OCI-LY7 (cell line): ENCODE data around the gene SCYL2. TPM values are rescaled to one million over a fixed set of nuclear protein-coding genes. Genes with fewer than 3 reads are reported as not detected.

ENCODE experiments used
- BruUV-seq: library from RNA; stranded (reverse); fragments of 400-500 nt; replicated peaks from 2 replicates; lab custom pipeline; 2021; lab: Mats Ljungman, UMichigan
- CTCF ChIA-PET: fragments of 300-600 bp; sonication (Branson Sonifier 250); formaldehyde crosslinking; loops from one replicate; lab custom pipeline; 2022; ENCODE audit warnings: antibody characterized with exemption; ENCODE audit not compliant: unreplicated experiment; lab: Charles Lee
- POLR2A ChIA-PET: fragments of 300-600 bp; sonication (Branson Sonifier 250); formaldehyde crosslinking; loops from one replicate; lab custom pipeline; 2022; ENCODE audit warnings: antibody characterized with exemption; lab: Charles Lee
- DNase-seq: peaks from one replicate; pipeline ENCODE4 v3.0.0-alpha.2; 2015; ENCODE audit warnings: low spot score
- H2AFZ ChIP-seq: fragments of 200-600 bp; sonication (generic), shearing (Covaris generic); 2 replicates; pipeline ENCODE4 v1.6.1; 2014; ENCODE audit warnings: mild to moderate bottlenecking, antibody characterized with exemption, low read length, moderate library complexity
- H3K27ac ChIP-seq: fragments of 200-600 bp; sonication (generic); 2 replicates; pipeline ENCODE4 v1.5.1; 2014; ENCODE audit warnings: mixed run types, low read depth, mild to moderate bottlenecking, moderate library complexity, low read length, inconsistent platforms; ENCODE audit not compliant: poor library complexity, severe bottlenecking
- H3K36me3 ChIP-seq: fragments of 200-600 bp; sonication (generic); 2 replicates; pipeline ENCODE4 v1.6.1; 2014; ENCODE audit warnings: mild to moderate bottlenecking, antibody characterized with exemption, low read length, moderate library complexity, mixed read lengths; ENCODE audit not compliant: insufficient read depth
- H3K4me1 ChIP-seq: fragments of 200-600 bp; sonication (generic); 2 replicates; pipeline ENCODE4 v1.5.1; 2014; ENCODE audit warnings: mild to moderate bottlenecking, low read length; ENCODE audit not compliant: insufficient read depth, poor library complexity, severe bottlenecking
- H3K4me2 ChIP-seq: fragments of 200-600 bp; sonication (generic); 2 replicates; pipeline ENCODE4 v1.6.1; 2014; ENCODE audit warnings: mild to moderate bottlenecking, low read length
- H3K4me3 ChIP-seq: fragments of 200-600 bp; sonication (generic); 2 replicates; pipeline ENCODE4 v1.5.1; 2014; ENCODE audit warnings: mild to moderate bottlenecking, low read depth, low read length; ENCODE audit not compliant: poor library complexity, severe bottlenecking
- H3K79me2 ChIP-seq: fragments of 200-600 bp; sonication (generic); 2 replicates; pipeline ENCODE4 v1.6.1; 2016; ENCODE audit warnings: low read depth, mild to moderate bottlenecking, low read length, moderate library complexity, mixed read lengths; ENCODE audit not compliant: insufficient read depth
- H3K9me2 ChIP-seq: fragments of 200-600 bp; sonication (generic); 2 replicates; pipeline ENCODE4 v1.6.1; 2016; ENCODE audit warnings: mild to moderate bottlenecking, low read length, mixed read lengths; ENCODE audit not compliant: insufficient read depth
- H3K9me3 ChIP-seq: fragments of 200-600 bp; sonication (generic); 2 replicates; pipeline ENCODE4 v1.6.1; 2014; ENCODE audit warnings: mild to moderate bottlenecking, mixed run types, low read length, mixed read lengths
- H4K20me1 ChIP-seq: fragments of 200-600 bp; sonication (generic); 2 replicates; pipeline ENCODE4 v1.6.1; 2014; ENCODE audit warnings: mild to moderate bottlenecking, antibody characterized with exemption, low read length, moderate library complexity, mixed read lengths; ENCODE audit not compliant: insufficient read depth
- EZH2phosphoT487 ChIP-seq: fragments of 200-600 bp; sonication (generic); IDR thresholded peaks from 2 replicates; pipeline ENCODE4 v1.6.1; 2018; ENCODE audit warnings: low read depth, borderline replicate concordance, mild to moderate bottlenecking, mixed run types, antibody characterized with exemption, low read length, moderate library complexity, mixed read lengths
- intact Hi-C: fragments of 100-400 bp; cut with micrococcal nuclease; formaldehyde crosslinking; loops from one replicate; pipeline ENCODE4 v1.10.0; 2022; ENCODE audit not compliant: unreplicated experiment
- total RNA-seq, 2 experiments: library from RNA; depleted of rRNA in 1 of 2; stranded (reverse); fragments of >200 nt in 1 of 2; shearing (Covaris generic) in 1 of 2; gene quantifications; 2 replicates each; pipeline ENCODE4 v1.2.3, GENCODE V29; 2014 to 2022
- TF ChIP-seq, protein P1 (sequence below): fragments of 200-600 bp; sonication (generic); conservative IDR thresholded peaks from 2 replicates; pipeline ENCODE4 v1.5.1; 2014; ENCODE audit warnings: mild to moderate bottlenecking, antibody characterized with exemption, low read length, moderate library complexity, mixed read lengths

The SCYL2 gene
- total RNA-seq, 2 experiments from 2014 or later: 13.9 to 30.7 TPM

DNA sequence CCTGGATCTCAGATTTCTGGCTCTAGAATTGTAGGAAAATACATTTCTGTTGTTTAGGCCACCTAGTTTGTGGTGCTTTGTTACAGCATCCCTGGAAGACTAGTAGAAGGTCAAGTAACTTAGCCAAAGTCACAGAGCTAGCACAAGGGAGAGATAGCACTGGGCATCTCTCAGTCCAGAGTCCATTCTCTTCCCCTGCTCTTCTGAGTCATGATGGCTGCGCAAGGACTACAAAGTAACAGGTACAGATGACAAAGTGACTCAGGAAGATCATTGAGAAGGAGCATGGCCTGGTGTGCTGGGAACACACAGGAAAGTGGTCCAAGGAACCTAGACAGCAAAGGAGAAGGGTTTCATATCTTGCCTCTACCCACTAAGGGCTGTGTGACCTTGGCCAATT lies 109.2 kb downstream of the SCYL2 start:
- no peaks in the 10 kb centered on the region for H3K79me2 ChIP-seq
- H3K27ac ChIP-seq: no peak overlapping the region
- no peak overlapping the region for H3K4me3 ChIP-seq
- H3K9me3 ChIP-seq: no peaks in the 10 kb centered on the region
- no peak overlapping the region for H2AFZ ChIP-seq
- intact Hi-C loops: no loop called here
- ChIA-PET POLR2A (no interaction called here), CTCF (no interaction called here)
- no TSS peak for BruUV-seq
- no peaks in the 10 kb centered on the region for H4K20me1 ChIP-seq
- H3K9me2 ChIP-seq: no peaks in the 10 kb centered on the region
- no peak for DNase-seq
- H3K4me2 ChIP-seq: no peak overlapping the region
- TF ChIP-seq, protein P1, sequence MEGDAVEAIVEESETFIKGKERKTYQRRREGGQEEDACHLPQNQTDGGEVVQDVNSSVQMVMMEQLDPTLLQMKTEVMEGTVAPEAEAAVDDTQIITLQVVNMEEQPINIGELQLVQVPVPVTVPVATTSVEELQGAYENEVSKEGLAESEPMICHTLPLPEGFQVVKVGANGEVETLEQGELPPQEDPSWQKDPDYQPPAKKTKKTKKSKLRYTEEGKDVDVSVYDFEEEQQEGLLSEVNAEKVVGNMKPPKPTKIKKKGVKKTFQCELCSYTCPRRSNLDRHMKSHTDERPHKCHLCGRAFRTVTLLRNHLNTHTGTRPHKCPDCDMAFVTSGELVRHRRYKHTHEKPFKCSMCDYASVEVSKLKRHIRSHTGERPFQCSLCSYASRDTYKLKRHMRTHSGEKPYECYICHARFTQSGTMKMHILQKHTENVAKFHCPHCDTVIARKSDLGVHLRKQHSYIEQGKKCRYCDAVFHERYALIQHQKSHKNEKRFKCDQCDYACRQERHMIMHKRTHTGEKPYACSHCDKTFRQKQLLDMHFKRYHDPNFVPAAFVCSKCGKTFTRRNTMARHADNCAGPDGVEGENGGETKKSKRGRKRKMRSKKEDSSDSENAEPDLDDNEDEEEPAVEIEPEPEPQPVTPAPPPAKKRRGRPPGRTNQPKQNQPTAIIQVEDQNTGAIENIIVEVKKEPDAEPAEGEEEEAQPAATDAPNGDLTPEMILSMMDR: no peak
- TF ChIP-seq EZH2phosphoT487: no peak
- H3K36me3 ChIP-seq: no peaks in the 10 kb centered on the region
- no peaks in the 10 kb centered on the region for H3K4me1 ChIP-seq

DNA sequence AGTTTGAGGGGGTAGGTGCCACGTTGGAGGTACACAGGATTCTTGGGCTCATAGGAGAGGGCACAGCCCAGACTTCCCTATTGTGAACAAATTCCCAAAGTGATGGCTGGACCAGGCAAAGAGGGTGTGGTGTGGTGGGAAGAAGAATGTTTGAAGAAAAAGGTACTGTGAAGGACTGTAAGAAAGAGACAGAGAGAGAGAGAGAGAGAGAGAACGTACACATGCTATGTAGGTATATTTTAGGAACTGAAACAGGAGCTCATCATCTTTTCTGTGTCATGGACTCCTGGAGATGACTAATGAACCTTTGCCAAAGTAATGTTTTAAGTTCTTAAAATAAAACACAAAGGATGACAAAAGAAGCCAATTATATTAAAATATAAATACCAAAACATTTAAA lies 114.4 kb downstream of the SCYL2 start:
- Histone ChIP-seq H3K79me2 (no peaks in the 10 kb centered on the region), H3K27ac (no peak overlapping the region), H4K20me1 (no peaks in the 10 kb centered on the region), H3K9me3 (no peaks in the 10 kb centered on the region), H3K4me3 (no peak overlapping the region), H2AFZ (no peak overlapping the region), H3K36me3 (no peaks in the 10 kb centered on the region), H3K9me2 (no peaks in the 10 kb centered on the region), H3K4me1 (no peaks in the 10 kb centered on the region), H3K4me2 (no peak overlapping the region)
- intact Hi-C loops: no loop called here
- no peak for DNase-seq
- ChIA-PET POLR2A (no interaction called here), CTCF (no interaction called here)
- no peak for TF ChIP-seq EZH2phosphoT487
- TF ChIP-seq, protein P1: no peak
- BruUV-seq: no TSS peak

DNA sequence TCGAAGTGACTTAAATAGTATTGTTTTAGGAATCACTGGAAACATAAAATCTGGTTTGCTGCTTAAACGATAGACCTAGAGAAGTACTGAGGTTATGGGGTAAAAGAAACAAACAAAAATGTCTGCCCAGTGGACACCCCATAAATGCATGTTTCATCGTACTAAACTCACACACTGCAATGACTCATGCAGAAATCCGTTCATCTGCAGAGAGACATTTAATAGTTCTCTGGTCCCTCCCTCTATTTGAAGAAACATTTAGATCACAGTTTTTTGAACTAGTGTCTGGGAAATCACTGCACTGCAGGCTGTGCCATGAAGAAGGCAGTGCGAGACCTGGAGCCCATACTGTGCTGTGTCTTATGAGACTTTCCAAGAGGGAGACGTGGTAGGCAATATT lies 115.4 kb downstream of the SCYL2 start:
- Histone ChIP-seq H3K79me2 (no peaks in the 10 kb centered on the region), H3K4me2 (no peak overlapping the region), H3K9me2 (no peaks in the 10 kb centered on the region), H3K9me3 (no peaks in the 10 kb centered on the region), H2AFZ (no peak overlapping the region), H3K36me3 (no peaks in the 10 kb centered on the region), H3K4me1 (no peaks in the 10 kb centered on the region), H3K4me3 (no peak overlapping the region), H3K27ac (no peak overlapping the region), H4K20me1 (no peaks in the 10 kb centered on the region)
- DNase-seq: no peak
- TF ChIP-seq EZH2phosphoT487: no peak
- TF ChIP-seq, protein P1: no peak
- POLR2A ChIA-PET: no interaction called here
- intact Hi-C loops: no loop called here
- no TSS peak for BruUV-seq
- CTCF ChIA-PET: no interaction called here
